ENCODE data around the gene MOB2.

The MOB2 gene

GRCh38 chr11:1472180-1473005 lies 14.2 kb downstream of the MOB2 start:
- no peak for DNase-seq (ENCODE audit: low read depth in 2 of 3, low spot score in 2 of 3)

DNA sequence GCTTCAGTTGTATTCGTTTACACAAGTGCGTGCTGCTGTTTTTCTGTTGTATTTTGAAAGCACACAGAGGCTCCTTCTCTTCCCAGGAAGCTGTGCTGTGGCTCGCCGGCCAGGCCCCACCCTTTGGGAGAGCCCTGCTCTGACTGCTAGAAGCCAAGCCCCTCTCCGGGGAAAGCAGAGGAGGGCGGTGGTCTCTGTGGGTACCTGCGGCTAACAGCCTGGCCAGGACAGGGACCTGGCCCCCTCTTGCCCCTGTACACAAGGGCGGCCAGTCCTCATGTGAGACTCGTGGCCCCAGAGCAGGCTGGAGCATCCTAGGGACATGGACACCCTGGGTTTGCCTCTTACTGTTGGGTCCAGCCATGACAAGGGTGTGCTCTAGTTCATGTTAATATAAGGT lies 14.8 kb downstream of the MOB2 start:
- no peak for DNase-seq (ENCODE audit: low read depth in 2 of 3, low spot score in 2 of 3)

DNA sequence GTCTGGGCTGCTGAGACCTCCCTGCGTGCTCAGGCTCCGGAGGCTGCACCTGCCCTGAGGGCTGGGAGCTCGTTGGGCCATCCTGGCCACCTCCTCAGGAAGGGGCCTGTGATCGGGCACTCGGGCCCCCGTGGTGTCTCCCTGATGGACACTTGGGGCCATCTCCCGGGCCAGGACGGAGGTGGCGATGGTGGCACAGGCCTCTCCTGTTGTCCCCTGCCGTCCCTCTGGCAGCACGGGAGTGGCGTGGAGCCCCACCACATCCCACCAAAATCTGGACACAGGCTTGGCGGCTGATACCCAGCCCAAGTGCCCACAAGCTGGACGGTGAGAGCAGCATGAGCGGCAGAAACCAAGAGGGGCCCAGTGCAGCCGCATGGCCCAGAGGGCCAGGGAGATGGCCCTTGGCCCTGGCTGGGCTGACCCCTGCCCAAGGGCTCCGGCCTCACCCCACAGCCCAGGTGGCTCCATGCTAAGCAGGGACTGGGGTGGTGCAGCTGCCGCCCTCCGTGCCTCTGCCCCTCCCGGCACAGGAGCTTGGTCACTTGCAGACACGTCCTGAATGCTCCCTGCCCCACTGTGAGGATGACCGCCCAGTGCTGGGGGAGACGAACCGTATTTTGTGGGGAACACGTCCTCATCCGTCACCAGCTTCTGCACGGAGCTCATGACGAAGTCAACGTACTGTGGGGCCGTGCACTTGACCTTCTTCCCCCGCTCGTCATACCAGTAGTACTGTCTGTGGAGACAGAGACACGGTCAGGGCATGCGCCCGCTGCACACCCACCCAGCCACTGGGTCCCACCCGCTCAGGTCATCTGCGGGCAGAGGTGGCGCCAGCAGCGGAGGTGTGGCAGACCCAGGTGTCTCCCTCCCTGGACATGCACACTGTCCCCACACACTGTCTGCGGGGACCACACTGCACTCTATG lies 15.6 kb downstream of the MOB2 start:
- no peak for DNase-seq (ENCODE audit: low read depth in 2 of 3, low spot score in 2 of 3)

DNA sequence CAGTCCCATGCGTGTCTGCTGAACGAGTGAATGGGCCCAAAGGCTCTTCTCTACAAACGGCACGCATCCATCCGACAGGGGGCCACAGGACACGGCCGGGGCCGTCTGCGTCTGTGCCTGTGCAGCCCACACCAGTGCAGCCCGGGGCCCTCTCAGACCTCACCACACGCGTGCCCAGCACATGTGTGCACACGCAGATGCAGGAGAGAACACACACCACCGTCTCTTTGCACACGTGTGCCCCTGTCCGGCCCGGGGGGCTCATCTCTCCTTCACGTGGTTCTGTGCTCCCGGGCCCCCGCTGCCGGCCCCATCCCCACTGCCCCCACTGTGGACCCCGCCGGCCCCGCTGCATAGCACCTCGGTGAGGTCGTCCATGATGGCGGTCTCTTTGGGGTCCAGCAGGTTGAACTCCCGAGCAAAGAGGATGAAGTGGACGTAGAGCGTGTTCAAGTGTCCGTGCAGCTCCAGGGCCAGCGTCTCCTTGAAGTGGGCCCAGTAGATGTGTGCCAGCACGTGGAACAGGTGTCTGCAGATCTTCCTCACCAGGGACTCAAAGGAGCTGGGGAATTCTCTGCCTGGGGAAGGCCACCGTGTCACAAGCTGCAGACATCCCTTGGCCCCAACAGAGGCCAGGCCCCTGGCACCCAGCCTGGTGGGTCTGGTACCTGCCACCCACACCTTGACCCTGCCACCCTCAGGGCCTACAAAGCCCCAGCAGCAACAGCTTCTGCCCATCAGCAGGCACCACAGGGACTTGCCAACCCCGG lies 16.5 kb downstream of the MOB2 start:
- DNase-seq (ENCODE audit: low read depth in 2 of 3, low spot score in 2 of 3): no peak

- no peak for DNase-seq (ENCODE audit: low read depth in 2 of 3, low spot score in 2 of 3)
These were observed 17.2 kb downstream of the MOB2 start for GRCh38 chr11:1469287-1469910.

DNA sequence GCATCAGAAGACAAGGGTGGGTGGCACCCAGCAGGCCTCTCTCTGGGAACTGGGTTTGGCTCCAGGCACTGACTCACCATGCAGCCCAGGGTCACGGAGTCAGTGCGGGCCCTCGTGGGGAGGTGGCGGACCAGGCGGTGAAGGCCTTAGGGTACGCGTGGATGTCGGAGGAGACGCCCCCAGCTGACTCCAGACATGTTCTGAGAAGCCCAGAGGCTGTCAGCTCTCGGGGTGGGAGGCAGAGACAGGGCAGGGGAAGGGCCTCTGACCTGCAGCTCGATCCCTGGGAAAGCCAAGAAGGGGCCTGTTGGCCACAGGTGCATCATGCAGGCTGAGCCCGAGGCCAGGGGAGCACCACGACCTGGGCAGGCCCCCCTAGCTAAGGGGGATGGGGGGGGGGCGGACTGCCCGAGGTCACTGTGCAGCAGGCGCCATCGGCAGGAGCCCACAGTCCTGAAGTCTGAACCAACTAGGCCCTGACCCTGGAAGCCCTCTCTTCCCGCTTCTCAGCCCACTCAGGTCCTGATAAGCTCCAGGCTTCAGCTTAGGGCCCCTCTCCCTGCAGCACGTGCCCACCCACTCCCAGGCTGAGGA lies 18.0 kb downstream of the MOB2 start:
- DNase-seq (ENCODE audit: low read depth in 2 of 3, low spot score in 2 of 3): no peak

- no peak for DNase-seq (ENCODE audit: low read depth in 2 of 3, low spot score in 2 of 3)
These were observed 18.6 kb downstream of the MOB2 start for GRCh38 chr11:1468002-1468401.

GRCh38 chr11:1467270-1467669 lies 19.3 kb downstream of the MOB2 start:
- DNase-seq (ENCODE audit: low read depth in 2 of 3, low spot score in 2 of 3): no peak

DNA sequence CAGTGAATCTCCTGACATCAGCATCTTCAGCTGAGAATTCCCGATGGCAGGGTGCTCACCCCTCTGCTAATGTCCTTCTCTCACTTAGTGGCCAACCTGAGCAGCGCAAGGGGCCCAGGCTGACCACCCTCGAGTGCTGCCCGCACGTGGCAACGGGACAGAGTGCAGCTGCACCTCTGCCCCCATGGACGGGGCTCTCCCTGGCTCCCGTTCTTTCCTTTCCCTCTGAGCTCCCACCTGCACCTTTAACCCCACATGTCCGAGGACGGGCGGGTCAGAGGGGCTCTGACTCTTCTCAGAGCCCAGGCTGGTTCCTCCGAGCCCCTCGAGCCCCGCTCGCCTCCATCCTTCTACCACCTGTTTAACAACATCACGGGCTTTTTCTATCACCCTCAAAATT lies 19.8 kb downstream of the MOB2 start:
- no peak for DNase-seq (ENCODE audit: low read depth in 2 of 3, low spot score in 2 of 3)

DNA sequence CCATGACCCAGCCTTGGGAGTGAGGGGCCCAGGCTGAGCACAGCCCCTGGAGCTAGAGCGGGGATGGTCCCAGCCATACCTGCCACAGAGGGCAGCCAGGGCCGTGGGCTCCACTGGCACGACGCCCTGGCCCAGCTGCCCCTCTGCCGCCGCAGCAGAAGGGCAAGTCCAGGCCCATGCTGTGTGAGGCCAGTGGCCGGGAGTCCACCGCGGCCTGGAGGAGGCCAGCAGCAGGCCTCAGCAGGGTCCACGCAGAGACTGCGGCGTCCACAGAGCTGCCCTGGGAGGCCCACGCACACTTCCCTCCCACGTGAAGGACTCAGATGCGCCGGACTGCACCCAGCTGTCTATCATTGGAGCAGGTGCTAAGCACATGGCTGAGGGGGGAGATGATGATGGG lies 23.5 kb downstream of the MOB2 start:
- no peak for DNase-seq (ENCODE audit: low read depth in 2 of 3, low spot score in 2 of 3)

DNA sequence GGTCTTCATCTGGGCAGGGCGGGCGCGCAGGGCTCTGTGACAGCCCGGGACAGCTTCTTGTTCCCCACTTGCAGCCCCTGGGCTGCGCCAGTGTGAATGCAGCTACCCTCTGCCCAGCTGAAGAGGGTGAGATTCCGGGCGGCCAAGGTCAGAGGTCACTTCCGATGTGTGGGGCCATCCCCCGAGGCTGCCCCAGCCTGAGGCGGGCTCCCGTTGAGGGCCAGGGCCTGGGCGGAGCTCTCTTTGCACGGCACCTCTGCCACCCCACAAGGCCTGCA lies 23.9 kb downstream of the MOB2 start:
- DNase-seq (ENCODE audit: low read depth in 2 of 3, low spot score in 2 of 3): no peak

GRCh38 chr11:1461826-1462697 lies 24.5 kb downstream of the MOB2 start:
- no peak for DNase-seq (ENCODE audit: low read depth in 2 of 3, low spot score in 2 of 3)

- no peak for DNase-seq (ENCODE audit: low read depth in 2 of 3, low spot score in 2 of 3)
These were observed 25.4 kb downstream of the MOB2 start for GRCh38 chr11:1460986-1461825.

DNA sequence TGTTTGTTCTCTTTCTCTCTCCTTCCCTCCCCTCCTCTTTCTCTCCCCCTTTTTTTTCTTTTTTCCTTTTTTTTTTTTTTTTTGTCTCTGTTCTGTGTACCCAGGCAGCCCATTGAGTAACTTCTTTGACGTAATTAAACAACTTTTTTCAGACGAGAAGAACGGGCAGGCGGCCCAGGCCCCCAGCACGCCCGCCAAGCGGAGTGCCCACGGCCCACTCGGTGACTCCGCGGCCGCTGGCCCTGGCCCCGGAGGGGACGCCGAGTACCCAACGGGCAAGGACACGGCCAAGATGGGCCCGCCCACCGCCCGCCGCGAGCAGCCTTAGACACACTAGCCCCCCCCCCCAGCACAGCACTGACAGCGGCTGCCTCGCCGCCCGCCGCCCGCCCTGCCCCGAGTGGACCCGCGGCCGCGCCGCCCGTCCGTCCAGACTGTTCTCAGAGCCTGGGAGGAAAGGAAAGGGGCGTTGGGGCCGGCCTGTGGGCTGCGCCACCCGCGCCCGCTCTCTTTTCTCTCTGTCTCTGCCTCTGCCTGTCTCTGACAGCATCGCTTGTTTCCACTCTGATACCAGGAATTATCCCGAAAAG lies 26.1 kb downstream of the MOB2 start:
- no peak for DNase-seq (ENCODE audit: low read depth in 2 of 3, low spot score in 2 of 3)

DNA sequence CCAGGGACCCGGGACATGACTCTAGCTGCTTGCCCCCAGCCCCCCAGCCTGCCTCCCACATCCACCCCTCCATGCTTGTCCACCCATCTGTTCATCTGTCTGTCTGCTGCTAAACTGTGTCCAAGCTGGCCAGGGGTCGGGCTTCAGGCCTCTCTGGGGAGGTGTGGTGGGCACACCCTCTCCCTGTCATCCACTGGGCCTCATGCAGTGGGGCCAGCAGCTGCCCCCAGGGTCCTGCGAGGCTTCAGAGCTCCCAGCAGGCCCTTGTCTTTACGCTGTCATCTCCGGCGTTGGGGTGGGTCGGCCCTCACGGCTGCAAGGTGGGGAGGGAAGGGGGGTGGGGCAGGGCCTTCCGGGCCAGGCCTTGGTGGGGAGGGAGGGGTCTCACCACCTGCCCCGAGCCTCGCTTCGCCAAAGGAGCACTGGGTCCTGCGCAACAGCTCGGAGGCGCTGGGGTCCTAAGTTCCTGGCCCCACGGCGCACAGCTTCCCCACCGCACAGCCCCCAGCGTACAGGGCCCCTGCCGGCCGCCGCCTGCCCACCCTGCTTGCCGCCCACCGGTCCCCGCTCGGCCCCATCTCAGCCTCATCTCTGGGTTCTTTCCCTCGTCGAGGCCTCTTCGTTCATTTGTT lies 26.7 kb downstream of the MOB2 start:
- DNase-seq (ENCODE audit: low read depth in 2 of 3, low spot score in 2 of 3): no peak

DNA sequence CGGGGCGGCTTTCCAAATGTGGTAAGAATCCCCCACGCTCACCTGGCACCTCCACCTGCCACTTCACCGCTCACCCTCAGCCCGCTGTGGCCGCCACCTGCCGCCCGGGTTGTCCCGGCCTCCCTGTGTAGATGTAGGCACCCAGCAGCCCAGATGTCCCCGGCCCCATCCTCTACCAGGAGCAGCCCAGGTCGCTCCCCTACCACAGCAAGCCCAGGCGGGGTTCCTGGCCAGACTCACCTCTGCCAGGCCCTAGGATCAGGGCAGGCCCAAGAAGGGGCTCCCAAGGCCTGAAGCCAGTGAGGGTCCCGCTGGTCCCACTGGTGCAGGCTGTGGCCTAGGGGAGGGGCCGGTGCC lies 27.4 kb downstream of the MOB2 start:
- DNase-seq (ENCODE audit: low read depth in 2 of 3, low spot score in 2 of 3): no peak

DNA sequence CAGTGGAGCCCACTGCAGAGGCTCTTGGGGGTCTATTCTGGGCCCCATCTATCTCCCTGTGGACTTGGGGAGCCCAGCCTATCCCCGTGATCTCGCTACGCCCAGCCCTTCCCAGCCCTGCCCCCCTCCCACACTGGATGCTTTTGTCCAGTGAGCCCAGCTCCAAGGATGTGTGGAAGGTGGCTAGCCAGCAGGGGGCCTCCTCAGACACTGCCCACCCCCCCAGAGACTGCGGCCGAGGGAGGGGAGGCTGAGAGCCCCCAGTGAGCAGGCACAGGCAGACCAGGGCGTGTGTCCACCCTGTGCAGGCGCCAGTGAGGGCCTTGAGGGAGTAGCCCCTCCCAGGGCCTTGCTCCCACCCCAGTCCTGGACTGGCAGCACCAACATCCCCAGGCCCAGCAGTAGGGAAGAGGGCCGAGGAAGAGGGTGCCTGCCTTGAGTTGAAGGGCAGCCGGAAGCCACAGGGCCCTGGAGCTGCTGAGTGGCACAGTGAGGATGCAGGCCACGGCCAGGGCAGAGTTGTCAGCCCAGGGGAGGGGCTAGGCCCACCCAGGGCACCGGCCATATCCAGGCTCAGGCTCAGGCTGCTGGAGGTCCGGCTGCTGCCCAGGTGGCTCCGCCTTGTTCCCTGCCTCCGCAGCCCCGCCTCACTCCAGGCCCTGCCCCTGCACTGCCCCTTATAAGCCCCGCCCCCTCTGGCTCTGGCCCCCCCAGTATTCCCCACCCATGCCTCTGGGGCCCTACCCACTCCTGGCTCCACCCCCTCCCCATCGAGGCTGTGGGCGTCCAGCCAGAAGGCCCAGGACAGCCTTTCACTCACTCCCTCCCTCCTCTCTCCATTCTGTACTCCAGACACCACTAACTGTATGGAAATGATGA lies 28.0 kb downstream of the MOB2 start:
- DNase-seq (ENCODE audit: low read depth in 2 of 3, low spot score in 2 of 3): no peak

Measured in activated CD8-positive, alpha-beta memory T cell treated with anti-CD3 and anti-CD28 coated beads for 48 hours (primary cell).